Ishikawa (cell line): ENCODE measurements around the gene PDS5A.

Source experiments
- CEBPB ChIP-seq: IDR thresholded peaks from 2 replicates; pipeline ENCODE4 v1.6.1; 2012
- CREB1 ChIP-seq: IDR thresholded peaks from 2 replicates; pipeline ENCODE4 v1.6.1; 2012; ENCODE audit warnings: low read depth
- EGR1 ChIP-seq: IDR thresholded peaks from 2 replicates; pipeline ENCODE4 v1.6.1; 2012
- EP300 ChIP-seq: IDR thresholded peaks from 2 replicates; pipeline ENCODE4 v1.6.1; 2012; ENCODE audit warnings: borderline replicate concordance
- FOXM1 ChIP-seq: IDR thresholded peaks from 2 replicates; pipeline ENCODE4 v1.6.1; 2012; ENCODE audit warnings: low read depth, borderline replicate concordance
- MAX ChIP-seq: IDR thresholded peaks from 2 replicates; pipeline ENCODE4 v1.6.1; 2012
- NFIC ChIP-seq: IDR thresholded peaks from 2 replicates; pipeline ENCODE4 v1.6.1; 2012
- RAD21 ChIP-seq: IDR thresholded peaks from 2 replicates; pipeline ENCODE4 v1.6.1; 2012; ENCODE audit warnings: low read depth
- TAF1 ChIP-seq: IDR thresholded peaks from 2 replicates; pipeline ENCODE4 v1.6.1; 2012; ENCODE audit warnings: low read depth, mild to moderate bottlenecking
- TCF12 ChIP-seq: IDR thresholded peaks from 2 replicates; pipeline ENCODE4 v1.6.1; 2012; ENCODE audit warnings: low read depth
- TEAD4 ChIP-seq: IDR thresholded peaks from 2 replicates; pipeline ENCODE4 v1.6.1; 2012
- YY1 ChIP-seq: IDR thresholded peaks from 2 replicates; pipeline ENCODE4 v1.6.1; 2012; ENCODE audit warnings: low read depth
- ZBTB7A ChIP-seq: IDR thresholded peaks from 2 replicates; pipeline ENCODE4 v1.6.1; 2012; ENCODE audit warnings: low read depth
- TF ChIP-seq, protein P1 (sequence below): IDR thresholded peaks from 2 replicates; pipeline ENCODE4 v1.6.1; 2012; ENCODE audit warnings: low read depth, mild to moderate bottlenecking
- TF ChIP-seq, protein P2 (sequence below): IDR thresholded peaks from 2 replicates; pipeline ENCODE4 v1.6.1; 2012

The PDS5A gene

DNA sequence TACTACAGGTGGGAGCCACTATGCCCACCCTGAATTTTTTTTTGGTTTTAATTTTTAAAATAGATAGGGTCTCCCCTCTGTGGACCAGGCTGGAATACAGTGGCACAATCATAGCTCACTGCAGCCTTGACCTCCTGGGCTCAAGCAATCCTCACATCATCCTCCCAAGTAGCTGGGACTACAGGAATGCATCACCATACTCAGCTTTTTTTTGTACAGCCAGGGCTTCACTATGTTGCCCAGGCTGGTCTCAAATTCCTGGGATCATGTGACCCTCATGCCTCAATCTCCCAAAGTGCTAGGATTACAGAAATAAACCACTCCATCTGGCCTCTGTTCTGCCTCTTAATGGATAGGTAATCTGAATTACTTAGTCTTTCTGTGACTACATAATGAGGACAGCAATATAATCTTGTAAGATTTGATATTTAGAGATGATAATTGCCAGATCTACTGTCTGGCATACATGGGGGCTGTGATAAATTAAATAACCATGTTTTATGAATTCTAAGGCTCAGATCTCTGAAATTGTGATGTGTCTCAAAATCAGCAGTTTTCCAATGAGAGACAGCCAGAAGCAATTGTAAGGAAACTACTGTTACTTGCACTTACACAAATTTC, 26.7 kb downstream of the PDS5A start:
- TF ChIP-seq NFIC: no peak
- no peak for TF ChIP-seq ZBTB7A
- TF ChIP-seq, protein P1, sequence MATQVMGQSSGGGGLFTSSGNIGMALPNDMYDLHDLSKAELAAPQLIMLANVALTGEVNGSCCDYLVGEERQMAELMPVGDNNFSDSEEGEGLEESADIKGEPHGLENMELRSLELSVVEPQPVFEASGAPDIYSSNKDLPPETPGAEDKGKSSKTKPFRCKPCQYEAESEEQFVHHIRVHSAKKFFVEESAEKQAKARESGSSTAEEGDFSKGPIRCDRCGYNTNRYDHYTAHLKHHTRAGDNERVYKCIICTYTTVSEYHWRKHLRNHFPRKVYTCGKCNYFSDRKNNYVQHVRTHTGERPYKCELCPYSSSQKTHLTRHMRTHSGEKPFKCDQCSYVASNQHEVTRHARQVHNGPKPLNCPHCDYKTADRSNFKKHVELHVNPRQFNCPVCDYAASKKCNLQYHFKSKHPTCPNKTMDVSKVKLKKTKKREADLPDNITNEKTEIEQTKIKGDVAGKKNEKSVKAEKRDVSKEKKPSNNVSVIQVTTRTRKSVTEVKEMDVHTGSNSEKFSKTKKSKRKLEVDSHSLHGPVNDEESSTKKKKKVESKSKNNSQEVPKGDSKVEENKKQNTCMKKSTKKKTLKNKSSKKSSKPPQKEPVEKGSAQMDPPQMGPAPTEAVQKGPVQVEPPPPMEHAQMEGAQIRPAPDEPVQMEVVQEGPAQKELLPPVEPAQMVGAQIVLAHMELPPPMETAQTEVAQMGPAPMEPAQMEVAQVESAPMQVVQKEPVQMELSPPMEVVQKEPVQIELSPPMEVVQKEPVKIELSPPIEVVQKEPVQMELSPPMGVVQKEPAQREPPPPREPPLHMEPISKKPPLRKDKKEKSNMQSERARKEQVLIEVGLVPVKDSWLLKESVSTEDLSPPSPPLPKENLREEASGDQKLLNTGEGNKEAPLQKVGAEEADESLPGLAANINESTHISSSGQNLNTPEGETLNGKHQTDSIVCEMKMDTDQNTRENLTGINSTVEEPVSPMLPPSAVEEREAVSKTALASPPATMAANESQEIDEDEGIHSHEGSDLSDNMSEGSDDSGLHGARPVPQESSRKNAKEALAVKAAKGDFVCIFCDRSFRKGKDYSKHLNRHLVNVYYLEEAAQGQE: no peak
- TF ChIP-seq TCF12: no peak
- TF ChIP-seq, protein P2, sequence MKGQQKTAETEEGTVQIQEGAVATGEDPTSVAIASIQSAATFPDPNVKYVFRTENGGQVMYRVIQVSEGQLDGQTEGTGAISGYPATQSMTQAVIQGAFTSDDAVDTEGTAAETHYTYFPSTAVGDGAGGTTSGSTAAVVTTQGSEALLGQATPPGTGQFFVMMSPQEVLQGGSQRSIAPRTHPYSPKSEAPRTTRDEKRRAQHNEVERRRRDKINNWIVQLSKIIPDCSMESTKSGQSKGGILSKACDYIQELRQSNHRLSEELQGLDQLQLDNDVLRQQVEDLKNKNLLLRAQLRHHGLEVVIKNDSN: no peak
- TF ChIP-seq CREB1: no peak

DNA sequence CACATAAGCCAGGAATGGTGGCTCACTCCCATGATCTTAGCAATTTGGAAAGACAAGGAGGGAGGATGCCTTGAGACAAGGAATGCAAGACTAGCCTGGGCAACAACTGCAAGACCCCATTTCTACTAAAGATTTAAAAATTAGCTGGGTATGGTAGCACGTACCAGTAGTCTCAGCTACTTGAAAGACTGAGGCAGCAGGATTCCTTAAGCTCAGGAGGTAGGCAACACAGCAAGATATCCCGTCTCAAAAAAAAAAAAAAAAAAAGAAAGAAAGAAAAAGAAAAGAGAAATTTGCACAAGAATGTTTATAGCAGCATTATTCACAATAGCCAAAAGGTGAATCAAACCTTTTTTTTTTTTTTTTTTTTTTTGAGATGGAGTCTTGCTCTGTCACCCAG, 29.7 kb downstream of the PDS5A start:
- TF ChIP-seq FOXM1 (no peak), EP300 (no peak)

- TF ChIP-seq TCF12: no peak
- no peak for TF ChIP-seq CEBPB
- no peak for TF ChIP-seq YY1
- TF ChIP-seq MAX: no peak
- TF ChIP-seq ZBTB7A: no peak
- TF ChIP-seq EGR1: no peak
- TF ChIP-seq NFIC: no peak
- TF ChIP-seq, protein P2: no peak
- no peak for TF ChIP-seq TEAD4
- no peak for TF ChIP-seq RAD21
- no peak for TF ChIP-seq TAF1
- TF ChIP-seq FOXM1: no peak
- TF ChIP-seq EP300: no peak
- TF ChIP-seq, protein P1: no peak
Measured at GRCh38 chr4:39947417-39947816, 30.3 kb downstream of the PDS5A start.

DNA sequence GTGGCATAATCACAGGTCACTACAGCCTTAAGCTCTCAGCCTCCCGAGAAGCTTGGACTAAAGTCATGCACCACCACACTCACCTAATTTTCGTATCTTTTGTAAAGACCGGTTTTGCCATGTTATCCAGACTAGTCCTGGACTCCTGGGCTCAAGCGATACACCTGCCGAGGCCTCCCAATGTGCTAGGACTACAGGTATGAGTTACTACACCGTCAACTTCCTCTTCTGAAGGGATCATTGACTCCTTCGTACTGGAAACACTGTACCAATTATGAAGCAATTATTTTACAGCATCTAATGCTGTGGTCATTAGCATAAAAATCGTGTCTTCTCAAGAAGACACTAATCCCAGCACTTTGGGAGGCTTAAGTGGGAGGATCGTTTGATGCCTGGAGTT, 35.2 kb downstream of the PDS5A start:
- TF ChIP-seq EGR1 (no peak), NFIC (no peak), CREB1 (no peak), YY1 (no peak), EP300 (no peak)

GRCh38 chr4:39941682-39942217, 36.0 kb downstream of the PDS5A start:
- TF ChIP-seq EP300: no peak
- TF ChIP-seq NFIC: no peak
- TF ChIP-seq RAD21: no peak
- TF ChIP-seq, protein P2: no peak
- TF ChIP-seq FOXM1: no peak
- TF ChIP-seq CREB1: no peak
- TF ChIP-seq CEBPB: no peak
- TF ChIP-seq TAF1: no peak
- no peak for TF ChIP-seq EGR1
- no peak for TF ChIP-seq TCF12
- no peak for TF ChIP-seq YY1
- TF ChIP-seq TEAD4: no peak

GRCh38 chr4:39937683-39938268, 39.9 kb downstream of the PDS5A start:
- no peak for TF ChIP-seq NFIC
- TF ChIP-seq, protein P1: no peak
- TF ChIP-seq, protein P2: no peak
- no peak for TF ChIP-seq RAD21
- TF ChIP-seq TEAD4: no peak
